Activated CD8-positive, alpha-beta T cell treated with anti-CD3 and anti-CD28 coated beads for 36 hours (primary cell): ENCODE measurements around the gene AHI1. TPM values are rescaled to one million over a fixed set of nuclear protein-coding genes. Genes with fewer than 3 reads are reported as not detected.
A peak's percentile ranks its signal among the peaks of the same experiment; 100 is the strongest.

Experiments
- ATAC-seq: fragments of 200-7000 bp; cut with Tn5 transposase; one replicate; pipeline ENCODE4 v1.10.0; 2021; ENCODE audit warnings: mild to moderate bottlenecking, moderate library complexity
- CTCF ChIA-PET: fragments of 350-600 bp; sonication (Branson Sonifier 250); formaldehyde crosslinking; loops from one replicate; lab custom pipeline; 2021; ENCODE audit warnings: antibody characterized with exemption; lab: Charles Lee
- POLR2A ChIA-PET: fragments of 350-600 bp; sonication (Branson Sonifier 250); formaldehyde crosslinking; loops from one replicate; lab custom pipeline; 2021; ENCODE audit warnings: antibody characterized with exemption; lab: Charles Lee
- DNase-seq: peaks from one replicate; pipeline ENCODE4 v3.0.0-alpha.2; 2020
- H3K27ac Mint-ChIP-seq: one replicate; pipeline ENCODE4 v1.8.0; 2021; ENCODE audit warnings: mild to moderate bottlenecking, mixed read lengths
- H3K27me3 Mint-ChIP-seq: one replicate; pipeline ENCODE4 v1.8.0; 2021; ENCODE audit warnings: mixed read lengths
- H3K36me3 Mint-ChIP-seq: one replicate; pipeline ENCODE4 v1.8.0; 2021; ENCODE audit warnings: low read depth, mixed read lengths
- H3K4me1 Mint-ChIP-seq: one replicate; pipeline ENCODE4 v1.8.0; 2021; ENCODE audit warnings: low read depth, mixed read lengths
- H3K4me3 Mint-ChIP-seq: one replicate; pipeline ENCODE4 v1.8.0; 2021; ENCODE audit warnings: mild to moderate bottlenecking, moderate library complexity, mixed read lengths
- H3K9me3 Mint-ChIP-seq: one replicate; pipeline ENCODE4 v1.8.0; 2021; ENCODE audit warnings: mixed read lengths
- CTCF ChIP-seq: fragments of 200-600 bp; IDR thresholded peaks from one replicate; pipeline ENCODE4 v1.8.0; 2022; ENCODE audit warnings: antibody characterized with exemption, mild to moderate bottlenecking
- intact Hi-C: fragments of 100-400 bp; cut with micrococcal nuclease; formaldehyde crosslinking; loops from one replicate; pipeline ENCODE4 v1.10.0; 2022
- total RNA-seq, 2 experiments: library from RNA; stranded (reverse); gene quantifications; one replicate each; pipeline ENCODE4 v1.2.3, GENCODE V29; 2021

Gene AHI1
- 10 to 100 TPM; 32.1 to 33.3 TPM for total RNA-seq

GRCh38 chr6:135497412-135498184 lies at the start of gene AHI1:
Gene AHI1, minus strand, starts transcription at chr6:135497740. Its CDS starts 5,503 bp downstream, at chr6:135492237.
- intact Hi-C loops, result no loop called here
- ATAC-seq (peak; percentile 75), DNase-seq (peak; percentile 89)
- TF ChIP-seq CTCF, result peak; percentile 19
- no peak within 1 kb of the TSS for H3K4me3 Mint-ChIP-seq
- no peaks in the 10 kb centered on the region for H3K27me3 Mint-ChIP-seq
- ChIA-PET CTCF (interaction anchor here (1.1 to 1.7 kb wide), 3 partner anchors 46 to 729 kb away, joined by 3 to 9 read pairs (median 7); no protein-coding TSS in a partner anchor), POLR2A (interaction anchor here (0.9 to 2.6 kb wide), 8 partner anchors 11 to 793 kb away, joined by 3 to 19 read pairs (median 4); partner anchors contain the start of gene BCLAF1)
- no peaks in the 10 kb centered on the region for H3K9me3 Mint-ChIP-seq
- peaks cover 24% of the 10 kb centered on the region for H3K36me3 Mint-ChIP-seq
- H3K4me1 Mint-ChIP-seq, result peaks cover 11% of the 10 kb centered on the region
- no peak within 1 kb of the TSS for H3K27ac Mint-ChIP-seq

- H3K36me3 Mint-ChIP-seq, result no peaks in the 10 kb centered on the region
- peaks cover 2% of the 10 kb centered on the region for H3K9me3 Mint-ChIP-seq
- intact Hi-C loops, result no loop called here
- no peak overlapping the region for H3K27ac Mint-ChIP-seq
- no peaks in the 10 kb centered on the region for H3K4me1 Mint-ChIP-seq
- ChIA-PET POLR2A (no interaction called here), CTCF (interaction anchor here (1.1 kb wide), 2 partner anchors 27 to 96 kb away, joined by 3 read pairs; no protein-coding TSS in a partner anchor)
- ATAC-seq (no peak), DNase-seq (no peak)
- H3K27me3 Mint-ChIP-seq, result peaks cover 3% of the 10 kb centered on the region
- no peak for TF ChIP-seq CTCF
- H3K4me3 Mint-ChIP-seq, result no peak overlapping the region
These were observed 49.3 kb upstream of the AHI1 start for GRCh38 chr6:135546680-135547418.

- peaks cover 3% of the 10 kb centered on the region for H3K27me3 Mint-ChIP-seq
- no peaks in the 10 kb centered on the region for H3K36me3 Mint-ChIP-seq
- ChIA-PET CTCF (no interaction called here), POLR2A (no interaction called here)
- DNase-seq (no peak), ATAC-seq (no peak)
- H3K4me1 Mint-ChIP-seq, result no peaks in the 10 kb centered on the region
- peaks cover 2% of the 10 kb centered on the region for H3K9me3 Mint-ChIP-seq
- no peak for TF ChIP-seq CTCF
- H3K4me3 Mint-ChIP-seq, result no peak overlapping the region
- no peak overlapping the region for H3K27ac Mint-ChIP-seq
- intact Hi-C loops, result no loop called here
These were observed 48.7 kb upstream of the AHI1 start for GRCh38 chr6:135546206-135546605.

- DNase-seq (peak; percentile 14), ATAC-seq (no peak)
- no peak overlapping the region for H3K4me3 Mint-ChIP-seq
- H3K27ac Mint-ChIP-seq, result peak overlapping the region; percentile 14
- no peak for TF ChIP-seq CTCF
- H3K27me3 Mint-ChIP-seq, result peaks cover 2% of the 10 kb centered on the region
- H3K4me1 Mint-ChIP-seq, result peaks cover 33% of the 10 kb centered on the region
- ChIA-PET POLR2A (no interaction called here), CTCF (interaction anchor here (0.9 to 2.3 kb wide), 4 partner anchors 34 to 686 kb away, joined by 3 to 6 read pairs (median 4); no protein-coding TSS in a partner anchor)
- peaks cover 3% of the 10 kb centered on the region for H3K36me3 Mint-ChIP-seq
- intact Hi-C loops, result no loop called here
- peaks cover 2% of the 10 kb centered on the region for H3K9me3 Mint-ChIP-seq
These were observed 42.8 kb upstream of the AHI1 start for GRCh38 chr6:135540207-135540840.
